CD4-positive, alpha-beta T cell (primary cell): Measurements from ENCODE around the gene INTS6. TPM values are rescaled to one million over a fixed set of nuclear protein-coding genes. Genes with fewer than 3 reads are reported as not detected.

ENCODE experiments used
- ATAC-seq: fragments of 200-7000 bp; cut with Tn5 transposase; one replicate; pipeline ENCODE4 v1.10.0; 2022; ENCODE audit warnings: mild to moderate bottlenecking; ENCODE audit not compliant: poor library complexity
- CTCF ChIA-PET: fragments of 350-600 bp; sonication (Branson Sonifier 250); formaldehyde crosslinking; loops from one replicate; lab custom pipeline; 2021; ENCODE audit warnings: antibody characterized with exemption, inconsistent platforms; lab: Charles Lee
- POLR2A ChIA-PET: fragments of 350-600 bp; sonication (Branson Sonifier 250); formaldehyde crosslinking; loops from one replicate; lab custom pipeline; 2021; ENCODE audit warnings: antibody characterized with exemption, inconsistent platforms; lab: Charles Lee
- DNase-seq, 14 experiments: peaks; one replicate each; pipeline ENCODE4 v3.0.0-alpha.2; 2013 to 2020; ENCODE audit warnings: mixed read lengths in 2 of 14
- H3K27ac ChIP-seq, 2 donors: one replicate each; pipeline versions ENCODE4 v1.5.1 to v1.7.0; 2013; ENCODE audit warnings: low read length in 2 of 2, low read depth in 1 of 2, mild to moderate bottlenecking in 1 of 2
- H3K27me3 ChIP-seq, 2 experiments: 1 replicate in 1 of 2; 2 replicates in 1 of 2; pipeline versions ENCODE4 v1.6.1 to v1.7.0; 2013; ENCODE audit warnings: low read length in 2 of 2, control low read depth in 1 of 2, mild to moderate bottlenecking in 1 of 2, moderate library complexity in 1 of 2; ENCODE audit not compliant: insufficient read depth in 2 of 2, control insufficient read depth in 1 of 2
- H3K36me3 ChIP-seq: one replicate; pipeline ENCODE4 v1.6.1; 2013; ENCODE audit warnings: low read length, control low read depth; ENCODE audit not compliant: insufficient read depth
- H3K4me1 ChIP-seq: one replicate; pipeline ENCODE4 v1.6.1; 2013; ENCODE audit warnings: low read length, control low read depth; ENCODE audit not compliant: insufficient read depth
- H3K4me3 ChIP-seq: one replicate; pipeline ENCODE4 v1.5.1; 2013; ENCODE audit warnings: mild to moderate bottlenecking, low read length, moderate library complexity
- H3K9me3 ChIP-seq, 2 experiments: 1 replicate in 1 of 2; 2 replicates in 1 of 2; pipeline versions ENCODE4 v1.6.1 to v1.7.0; 2013; ENCODE audit warnings: low read length in 2 of 2, mild to moderate bottlenecking in 2 of 2, control low read depth in 1 of 2, moderate library complexity in 1 of 2; ENCODE audit not compliant: control insufficient read depth in 1 of 2, insufficient read depth in 1 of 2
- H3K27ac Mint-ChIP-seq: one replicate; pipeline ENCODE4 v1.8.0; 2020; ENCODE audit warnings: mixed read lengths
- H3K27me3 Mint-ChIP-seq: one replicate; pipeline ENCODE4 v1.8.0; 2021; ENCODE audit warnings: mixed read lengths
- H3K36me3 Mint-ChIP-seq: one replicate; pipeline ENCODE4 v1.8.0; 2021; ENCODE audit warnings: low read depth, mixed read lengths
- H3K4me1 Mint-ChIP-seq: one replicate; pipeline ENCODE4 v1.8.0; 2021; ENCODE audit warnings: low read depth, mixed read lengths
- H3K4me3 Mint-ChIP-seq: one replicate; pipeline ENCODE4 v1.8.0; 2020; ENCODE audit warnings: mild to moderate bottlenecking, mixed read lengths
- H3K9me3 Mint-ChIP-seq: one replicate; pipeline ENCODE4 v1.8.0; 2020; ENCODE audit warnings: mixed read lengths
- CTCF ChIP-seq: fragments of 200-600 bp; IDR thresholded peaks from one replicate; pipeline ENCODE4 v1.8.0; 2022; ENCODE audit warnings: antibody characterized with exemption, mild to moderate bottlenecking
- intact Hi-C, 2 experiments: fragments of 100-400 bp; cut with DNase I in 1 of 2; cut with micrococcal nuclease in 1 of 2; formaldehyde crosslinking; loops; one replicate each; pipeline versions ENCODE4 v1.15.1 to v1.9.0; 2023 to 2025; cut with DNase I, micrococcal nuclease
- total RNA-seq, 174 experiments: library from RNA in 2 of 174; stranded (reverse) in 2 of 174; gene quantifications; one replicate each; pipeline ENCODE4 v1.2.3 and lab custom pipeline; 2021 to 2026

INTS6 gene
- total RNA-seq, 2 experiments from 2014 or later: 40.8 to 45.8 TPM

GRCh38 chr13:51478418-51479198, 25.8 kb upstream of the INTS6 start:
- H3K4me3 ChIP-seq: no peak overlapping the region
- Mint-ChIP-seq H3K27me3 (no peaks in the 10 kb centered on the region), H3K4me1 (peaks cover 5% of the 10 kb centered on the region), H3K27ac (no peak overlapping the region), H3K4me3 (no peak overlapping the region), H3K9me3 (peaks cover 2% of the 10 kb centered on the region), H3K36me3 (no peaks in the 10 kb centered on the region)
- no peaks in the 10 kb centered on the region for H3K36me3 ChIP-seq
- no peaks in the 10 kb centered on the region for H3K4me1 ChIP-seq
- DNase-seq: no peak
- ATAC-seq: no peak
- TF ChIP-seq CTCF: no peak
- ChIA-PET CTCF (no interaction called here), POLR2A (no interaction called here)
- intact Hi-C loops: no loop called here
- H3K27me3 ChIP-seq: no peaks in the 10 kb centered on the region
- H3K27ac ChIP-seq: no peak overlapping the region
- no peaks in the 10 kb centered on the region for H3K9me3 ChIP-seq

DNA sequence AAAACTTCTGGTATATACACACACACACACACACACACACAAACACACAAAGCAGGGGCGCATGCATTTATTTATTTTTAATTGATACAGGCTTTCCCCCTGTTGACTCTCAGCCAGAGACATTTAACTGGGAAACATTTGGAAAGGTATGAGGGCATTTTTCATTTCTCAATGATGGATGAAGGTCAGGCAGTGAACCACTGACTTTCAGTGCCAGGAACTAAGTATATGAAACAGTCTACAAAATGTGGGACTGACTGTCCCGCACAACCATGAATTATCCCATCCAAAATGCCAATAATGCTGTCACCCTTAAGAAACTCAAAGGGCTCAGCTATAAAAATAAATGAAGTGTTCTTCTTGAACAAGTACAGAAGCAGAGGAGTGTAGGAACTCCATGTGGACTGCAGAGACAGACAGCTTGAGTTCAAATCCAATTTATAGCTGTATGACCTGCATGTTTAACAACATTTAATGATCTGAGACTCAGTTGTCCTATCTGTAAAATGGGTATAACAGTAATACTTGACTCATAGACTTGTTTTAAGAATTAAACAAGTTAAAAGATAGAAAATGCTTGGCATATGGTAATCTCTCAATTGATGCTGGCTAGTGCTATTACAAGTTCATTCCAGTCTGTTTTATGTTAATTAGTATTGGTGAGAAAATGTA, 25.0 kb upstream of the INTS6 start:
- H3K4me3 ChIP-seq: no peak overlapping the region
- intact Hi-C loops: no loop called here
- Mint-ChIP-seq H3K27me3 (no peaks in the 10 kb centered on the region), H3K4me3 (no peak overlapping the region), H3K9me3 (no peaks in the 10 kb centered on the region), H3K27ac (no peak overlapping the region), H3K36me3 (no peaks in the 10 kb centered on the region), H3K4me1 (peaks cover 5% of the 10 kb centered on the region)
- POLR2A ChIA-PET: no interaction called here
- no peaks in the 10 kb centered on the region for H3K9me3 ChIP-seq
- TF ChIP-seq CTCF: no peak
- H3K27me3 ChIP-seq: no peaks in the 10 kb centered on the region
- CTCF ChIA-PET: no interaction called here
- no peaks in the 10 kb centered on the region for H3K4me1 ChIP-seq
- no peak overlapping the region for H3K27ac ChIP-seq
- ATAC-seq (no peak), DNase-seq (no peak)
- H3K36me3 ChIP-seq: no peaks in the 10 kb centered on the region

DNA sequence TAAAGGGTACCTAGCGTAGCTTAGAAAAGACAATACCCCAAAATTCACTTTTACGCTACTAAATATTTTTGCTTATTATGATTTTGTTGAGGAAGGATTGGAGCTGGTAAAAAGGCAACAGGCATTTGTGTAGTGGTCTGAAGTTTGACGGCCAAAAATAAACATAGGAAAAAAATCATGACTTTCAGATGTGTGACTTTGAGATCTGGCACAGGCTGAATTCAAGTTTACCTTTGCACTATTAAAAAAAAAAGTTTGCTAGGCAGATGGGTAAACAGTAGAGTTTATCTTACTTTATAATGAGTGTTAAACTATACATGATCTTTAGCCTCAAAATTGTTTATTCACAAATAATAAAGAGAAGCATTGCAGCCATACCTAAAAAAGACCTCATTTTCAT, 24.3 kb upstream of the INTS6 start:
- H3K4me1 ChIP-seq: no peaks in the 10 kb centered on the region
- H3K9me3 ChIP-seq: no peaks in the 10 kb centered on the region
- Mint-ChIP-seq H3K4me3 (no peak overlapping the region), H3K36me3 (no peaks in the 10 kb centered on the region), H3K9me3 (no peaks in the 10 kb centered on the region), H3K27ac (no peak overlapping the region), H3K4me1 (peaks cover 5% of the 10 kb centered on the region), H3K27me3 (no peaks in the 10 kb centered on the region)
- H3K27ac ChIP-seq: no peak overlapping the region
- H3K4me3 ChIP-seq: no peak overlapping the region
- no peak for DNase-seq
- intact Hi-C loops: no loop called here
- POLR2A ChIA-PET: interaction anchor here (2.4 kb wide), 1 partner anchor 23 kb away, joined by 18 read pairs; the partner anchor contains the start of gene INTS6
- no peak for TF ChIP-seq CTCF
- CTCF ChIA-PET: interaction anchor here (0.8 to 1.8 kb wide), 2 partner anchors 11 to 23 kb away, joined by 5 read pairs; no protein-coding TSS in a partner anchor
- ATAC-seq: no peak
- H3K36me3 ChIP-seq: no peaks in the 10 kb centered on the region
- H3K27me3 ChIP-seq: no peaks in the 10 kb centered on the region
